ENCODE data around the gene SLC16A2.
A peak's percentile ranks its signal among the peaks of the same experiment; 100 is the strongest.

SLC16A2 gene

GRCh38 chrX:74421036-74421739 is at the start of gene SLC16A2:
Gene SLC16A2 (plus strand): TSS chrX:74421493. CDS start chrX:74421638, 145 bp downstream.
- DNase-seq = peak; percentile 53

GRCh38 chrX:74372272-74372671 is 49.0 kb upstream of the SLC16A2 start:
- no peak for DNase-seq

GRCh38 chrX:74377282-74377681 is 44.0 kb upstream of the SLC16A2 start:
- DNase-seq = no peak

- DNase-seq = peak; percentile 69
These were observed 38.7 kb upstream of the SLC16A2 start for GRCh38 chrX:74382613-74383012.

GRCh38 chrX:74383611-74384010 is 37.7 kb upstream of the SLC16A2 start:
- DNase-seq = peak; percentile 20

GRCh38 chrX:74389016-74389722 is 32.1 kb upstream of the SLC16A2 start:
- DNase-seq = no peak

- DNase-seq = no peak
These were observed 25.7 kb upstream of the SLC16A2 start for GRCh38 chrX:74395556-74395955.

GRCh38 chrX:74405973-74406489 is 15.3 kb upstream of the SLC16A2 start:
- DNase-seq = no peak

- DNase-seq = no peak
These were observed 13.0 kb upstream of the SLC16A2 start for GRCh38 chrX:74408304-74408703.

- DNase-seq = no peak
These were observed 1.5 kb upstream of the SLC16A2 start for GRCh38 chrX:74419864-74420195.

GRCh38 chrX:74420196-74421035 is 877 bp upstream of the SLC16A2 start:
- peak; percentile 35 for DNase-seq

GRCh38 chrX:74421740-74422352 is 553 bp downstream of the SLC16A2 start:
- DNase-seq = no peak

GRCh38 chrX:74422576-74423288 is 1.4 kb downstream of the SLC16A2 start:
- peak; percentile 31 for DNase-seq

- no peak for DNase-seq
These were observed 2.2 kb downstream of the SLC16A2 start for GRCh38 chrX:74423289-74423998.

GRCh38 chrX:74426071-74426470 is 4.8 kb downstream of the SLC16A2 start:
- no peak for DNase-seq

- DNase-seq = no peak
These were observed 5.3 kb downstream of the SLC16A2 start for GRCh38 chrX:74426615-74427014.

- no peak for DNase-seq
These were observed 10.5 kb downstream of the SLC16A2 start for GRCh38 chrX:74431797-74432196.

GRCh38 chrX:74434336-74434735 is 13.0 kb downstream of the SLC16A2 start:
- no peak for DNase-seq

GRCh38 chrX:74437530-74437929 is 16.2 kb downstream of the SLC16A2 start:
- no peak for DNase-seq

GRCh38 chrX:74438764-74439163 is 17.5 kb downstream of the SLC16A2 start:
- DNase-seq = no peak

- DNase-seq = no peak
These were observed 23.8 kb downstream of the SLC16A2 start for GRCh38 chrX:74445099-74445498.

- DNase-seq = no peak
These were observed 25.6 kb downstream of the SLC16A2 start for GRCh38 chrX:74446876-74447275.
